Measurements from ENCODE around the gene ALS2. TPM values are rescaled to one million over a fixed set of nuclear protein-coding genes. Genes with fewer than 3 reads are reported as not detected.
"Not testable (repeated sequence)": the region's sequence is repeated elsewhere in the genome, so short reads cannot be mapped to it uniquely, and the experiment has no call there.

The ALS2 gene
- total RNA-seq: 10 to 100 TPM; 14.3 to 15.8 TPM

GRCh38 chr2:201780674-201781493 is at the start of gene ALS2:
TSS of gene ALS2 (minus strand) at chr2:201780933. CDS start at chr2:201768885, 12,048 bp downstream.
- Mint-ChIP-seq H3K27ac (peak within 1 kb of the TSS; percentile 94), H3K36me3 (ENCODE audit: insufficient read depth in 2 of 2) (peaks cover 1 to 4% of the 10 kb centered on the region in 2 donors), H3K4me1 (ENCODE audit: low read depth) (peaks cover 35% of the 10 kb centered on the region), H3K9me3 (no peaks in the 10 kb centered on the region), H3K27me3 (ENCODE audit: low read depth) (no peaks in the 10 kb centered on the region), H3K4me3 (peak within 1 kb of the TSS; percentile 94 to 95)
- ATAC-seq (replicated peaks in 1 of 2): peak; percentile 95 to 96
- DNase-seq: peak; percentile 94 to 97

- Mint-ChIP-seq H3K4me1 (ENCODE audit: low read depth) (no peaks in the 10 kb centered on the region), H3K9me3 (peaks cover 0 to 2% of the 10 kb centered on the region in 2 donors)
- no peak for DNase-seq
Measured at GRCh38 chr2:201828220-201828619, 47.5 kb upstream of the ALS2 start.

GRCh38 chr2:201827621-201828020 is 46.9 kb upstream of the ALS2 start:
- Mint-ChIP-seq H3K4me3 (no peak overlapping the region), H3K4me1 (ENCODE audit: low read depth) (no peaks in the 10 kb centered on the region), H3K9me3 (peaks cover 0 to 2% of the 10 kb centered on the region in 2 donors), H3K27me3 (ENCODE audit: low read depth) (peaks cover 11% of the 10 kb centered on the region), H3K27ac (no peak overlapping the region), H3K36me3 (ENCODE audit: insufficient read depth in 2 of 2) (no peaks in the 10 kb centered on the region)
- DNase-seq (no peak), ATAC-seq (replicated peaks in 1 of 2) (no peak)

More at GRCh38 chr2:201828220-201828619, 47.5 kb upstream of the ALS2 start:
- Mint-ChIP-seq H3K36me3 (ENCODE audit: insufficient read depth in 2 of 2) (no peaks in the 10 kb centered on the region), H3K27me3 (ENCODE audit: low read depth) (peaks cover 11% of the 10 kb centered on the region), H3K4me3 (no peak overlapping the region), H3K27ac (no peak overlapping the region)
- ATAC-seq (replicated peaks in 1 of 2): no peak

- no peaks in the 10 kb centered on the region for H3K9me3 Mint-ChIP-seq
- DNase-seq (no peak), ATAC-seq (replicated peaks in 1 of 2) (no peak)
- H3K27ac Mint-ChIP-seq: no peak overlapping the region
- H3K4me1 Mint-ChIP-seq (ENCODE audit: low read depth): no peaks in the 10 kb centered on the region
- peaks cover 13% of the 10 kb centered on the region for H3K27me3 Mint-ChIP-seq (ENCODE audit: low read depth)
- no peaks in the 10 kb centered on the region for H3K36me3 Mint-ChIP-seq (ENCODE audit: insufficient read depth in 2 of 2)
- no peak overlapping the region for H3K4me3 Mint-ChIP-seq
Measured at GRCh38 chr2:201824212-201824611, 43.5 kb upstream of the ALS2 start.

- H3K27me3 Mint-ChIP-seq (ENCODE audit: low read depth): peaks cover 6% of the 10 kb centered on the region
Measured at GRCh38 chr2:201821080-201821479, 40.3 kb upstream of the ALS2 start.

GRCh38 chr2:201820383-201821007 is 39.8 kb upstream of the ALS2 start:
- Mint-ChIP-seq H3K36me3 (ENCODE audit: insufficient read depth in 2 of 2) (no peaks in the 10 kb centered on the region), H3K4me3 (no peak overlapping the region), H3K9me3 (no peaks in the 10 kb centered on the region), H3K4me1 (ENCODE audit: low read depth) (no peaks in the 10 kb centered on the region), H3K27me3 (ENCODE audit: low read depth) (peaks cover 6% of the 10 kb centered on the region), H3K27ac (no peak overlapping the region)
- no peak for DNase-seq
- no peak for ATAC-seq (replicated peaks in 1 of 2)

More at GRCh38 chr2:201821080-201821479, 40.3 kb upstream of the ALS2 start:
- H3K4me1 Mint-ChIP-seq (ENCODE audit: low read depth): no peaks in the 10 kb centered on the region
- H3K9me3 Mint-ChIP-seq: no peaks in the 10 kb centered on the region
- no peak overlapping the region for H3K4me3 Mint-ChIP-seq
- DNase-seq (no peak), ATAC-seq (replicated peaks in 1 of 2) (no peak)
- H3K27ac Mint-ChIP-seq: no peak overlapping the region
- no peaks in the 10 kb centered on the region for H3K36me3 Mint-ChIP-seq (ENCODE audit: insufficient read depth in 2 of 2)

- Mint-ChIP-seq H3K27me3 (ENCODE audit: low read depth) (peaks cover 6% of the 10 kb centered on the region), H3K36me3 (ENCODE audit: insufficient read depth in 2 of 2) (no peaks in the 10 kb centered on the region), H3K9me3 (no peaks in the 10 kb centered on the region), H3K4me1 (ENCODE audit: low read depth) (no peaks in the 10 kb centered on the region), H3K27ac (no peak overlapping the region), H3K4me3 (no peak overlapping the region)
- DNase-seq (no peak), ATAC-seq (replicated peaks in 1 of 2) (no peak)
Measured at GRCh38 chr2:201816657-201817575, 36.2 kb upstream of the ALS2 start.

- Mint-ChIP-seq H3K4me1 (ENCODE audit: low read depth) (no peaks in the 10 kb centered on the region), H3K27ac (no peak overlapping the region), H3K27me3 (ENCODE audit: low read depth) (peaks cover 11% of the 10 kb centered on the region), H3K4me3 (no peak overlapping the region), H3K36me3 (ENCODE audit: insufficient read depth in 2 of 2) (no peaks in the 10 kb centered on the region), H3K9me3 (no peaks in the 10 kb centered on the region)
- ATAC-seq (replicated peaks in 1 of 2) (no peak), DNase-seq (no peak)
Measured at GRCh38 chr2:201813996-201814760, 33.4 kb upstream of the ALS2 start.

GRCh38 chr2:201810604-201811003 is 29.9 kb upstream of the ALS2 start:
- H3K4me1 Mint-ChIP-seq (ENCODE audit: low read depth); H3K9me3 Mint-ChIP-seq; DNase-seq: not testable (repeated sequence)

GRCh38 chr2:201809633-201810032 is 28.9 kb upstream of the ALS2 start:
- no peaks in the 10 kb centered on the region for H3K4me1 Mint-ChIP-seq (ENCODE audit: low read depth)
- H3K4me3 Mint-ChIP-seq: no peak overlapping the region
- H3K9me3 Mint-ChIP-seq: no peaks in the 10 kb centered on the region
- no peak overlapping the region for H3K27ac Mint-ChIP-seq
- H3K36me3 Mint-ChIP-seq (ENCODE audit: insufficient read depth in 2 of 2): no peaks in the 10 kb centered on the region
- no peak for ATAC-seq (replicated peaks in 1 of 2)
- DNase-seq: no peak
- peaks cover 18% of the 10 kb centered on the region for H3K27me3 Mint-ChIP-seq (ENCODE audit: low read depth)

More at GRCh38 chr2:201810604-201811003, 29.9 kb upstream of the ALS2 start:
- not testable (repeated sequence) for ATAC-seq (replicated peaks in 1 of 2); H3K27ac Mint-ChIP-seq; H3K4me3 Mint-ChIP-seq; H3K36me3 Mint-ChIP-seq (ENCODE audit: insufficient read depth in 2 of 2)
- H3K27me3 Mint-ChIP-seq (ENCODE audit: low read depth): peaks cover 18% of the 10 kb centered on the region

- Mint-ChIP-seq H3K9me3 (no peaks in the 10 kb centered on the region), H3K27me3 (ENCODE audit: low read depth) (peaks cover 18% of the 10 kb centered on the region), H3K4me3 (no peak overlapping the region), H3K4me1 (ENCODE audit: low read depth) (no peaks in the 10 kb centered on the region), H3K36me3 (ENCODE audit: insufficient read depth in 2 of 2) (no peaks in the 10 kb centered on the region), H3K27ac (no peak overlapping the region)
- no peak for ATAC-seq (replicated peaks in 1 of 2)
- no peak for DNase-seq
Measured at GRCh38 chr2:201808027-201808426, 27.3 kb upstream of the ALS2 start.

- Mint-ChIP-seq H3K27ac (no peak overlapping the region), H3K9me3 (no peaks in the 10 kb centered on the region), H3K4me1 (ENCODE audit: low read depth) (no peaks in the 10 kb centered on the region), H3K36me3 (ENCODE audit: insufficient read depth in 2 of 2) (no peaks in the 10 kb centered on the region), H3K27me3 (ENCODE audit: low read depth) (peaks cover 20% of the 10 kb centered on the region), H3K4me3 (no peak overlapping the region)
- DNase-seq (no peak), ATAC-seq (replicated peaks in 1 of 2) (no peak)
Measured at GRCh38 chr2:201807452-201807999, 26.8 kb upstream of the ALS2 start.
